CD8-positive, alpha-beta memory T cell (primary cell): ENCODE data around the gene TNIP1. TPM values are rescaled to one million over a fixed set of nuclear protein-coding genes. Genes with fewer than 3 reads are reported as not detected.

ENCODE experiments used
- CTCF ChIA-PET: fragments of 350-600 bp; sonication (Branson Sonifier 250); formaldehyde crosslinking; loops from one replicate; lab custom pipeline; 2021; ENCODE audit warnings: antibody characterized with exemption; lab: Charles Lee
- POLR2A ChIA-PET: fragments of 350-600 bp; sonication (Branson Sonifier 250); formaldehyde crosslinking; loops from one replicate; lab custom pipeline; 2021; ENCODE audit warnings: antibody characterized with exemption; lab: Charles Lee
- DNase-seq, 5 donors: peaks; one replicate each; pipeline versions ENCODE4 v3.0.0 to v3.0.0-alpha.2; 2020 to 2022; ENCODE audit warnings: mixed read lengths in 1 of 5
- H3K27ac ChIP-seq: one replicate; pipeline ENCODE4 v1.7.0; 2013; ENCODE audit warnings: low read depth, mild to moderate bottlenecking, low read length, moderate library complexity
- H3K27me3 ChIP-seq: 2 replicates; pipeline ENCODE4 v1.7.0; 2013; ENCODE audit warnings: low read length, mild to moderate bottlenecking; ENCODE audit not compliant: insufficient read depth, poor library complexity, severe bottlenecking
- H3K36me3 ChIP-seq: 2 replicates; pipeline ENCODE4 v1.7.0; 2013; ENCODE audit warnings: mild to moderate bottlenecking, low read length, moderate library complexity; ENCODE audit not compliant: insufficient read depth
- H3K4me1 ChIP-seq: 2 replicates; pipeline ENCODE4 v1.7.0; 2013; ENCODE audit warnings: mild to moderate bottlenecking, low read length, moderate library complexity; ENCODE audit not compliant: insufficient read depth
- H3K4me3 ChIP-seq: 2 replicates; pipeline ENCODE4 v1.7.0; 2013; ENCODE audit warnings: mild to moderate bottlenecking, low read length
- H3K9me3 ChIP-seq: 2 replicates; pipeline ENCODE4 v1.7.0; 2013; ENCODE audit warnings: mild to moderate bottlenecking, low read length
- H3K27ac Mint-ChIP-seq, 8 donors: one replicate each; pipeline ENCODE4 v1.8.0; 2020 to 2021; ENCODE audit warnings: mixed read lengths in 8 of 8, mild to moderate bottlenecking in 6 of 8, inconsistent platforms in 3 of 8, moderate library complexity in 3 of 8
- H3K27me3 Mint-ChIP-seq, 2 donors: one replicate each; pipeline ENCODE4 v1.8.0; 2020 to 2021; ENCODE audit warnings: mixed read lengths in 2 of 2, mild to moderate bottlenecking in 1 of 2, moderate library complexity in 1 of 2
- H3K36me3 Mint-ChIP-seq, 3 donors: one replicate each; pipeline ENCODE4 v1.8.0; 2020 to 2021; ENCODE audit warnings: mixed read lengths in 3 of 3, inconsistent platforms in 1 of 3, mild to moderate bottlenecking in 1 of 3
- H3K4me1 Mint-ChIP-seq, 3 donors: one replicate each; pipeline ENCODE4 v1.8.0; 2020 to 2021; ENCODE audit warnings: mixed read lengths in 3 of 3, inconsistent platforms in 1 of 3, mild to moderate bottlenecking in 1 of 3
- H3K4me3 Mint-ChIP-seq, 7 donors: one replicate each; pipeline ENCODE4 v1.8.0; 2020 to 2021; ENCODE audit warnings: mixed read lengths in 7 of 7, mild to moderate bottlenecking in 6 of 7, moderate library complexity in 4 of 7, inconsistent platforms in 2 of 7
- H3K9me3 Mint-ChIP-seq, 5 donors: one replicate each; pipeline ENCODE4 v1.8.0; 2020 to 2022; ENCODE audit warnings: mixed read lengths in 5 of 5, mild to moderate bottlenecking in 3 of 5, moderate library complexity in 2 of 5, inconsistent platforms in 1 of 5
- polyA plus RNA-seq: library from polyadenylated mRNA; unstranded; fragments of 300-500 nt; fragmentation: Illumina TruSeq; gene quantifications from one replicate; pipeline ENCODE4 v1.2.3, GENCODE V29; 2021
- total RNA-seq, 2 experiments: library from RNA; stranded (reverse); gene quantifications; one replicate each; pipeline ENCODE4 v1.2.3, GENCODE V29; 2021

Gene TNIP1
- total and polyA plus RNA-seq, 3 experiments from 2014 or later: 62.4 to 213 (median 212) TPM

DNA sequence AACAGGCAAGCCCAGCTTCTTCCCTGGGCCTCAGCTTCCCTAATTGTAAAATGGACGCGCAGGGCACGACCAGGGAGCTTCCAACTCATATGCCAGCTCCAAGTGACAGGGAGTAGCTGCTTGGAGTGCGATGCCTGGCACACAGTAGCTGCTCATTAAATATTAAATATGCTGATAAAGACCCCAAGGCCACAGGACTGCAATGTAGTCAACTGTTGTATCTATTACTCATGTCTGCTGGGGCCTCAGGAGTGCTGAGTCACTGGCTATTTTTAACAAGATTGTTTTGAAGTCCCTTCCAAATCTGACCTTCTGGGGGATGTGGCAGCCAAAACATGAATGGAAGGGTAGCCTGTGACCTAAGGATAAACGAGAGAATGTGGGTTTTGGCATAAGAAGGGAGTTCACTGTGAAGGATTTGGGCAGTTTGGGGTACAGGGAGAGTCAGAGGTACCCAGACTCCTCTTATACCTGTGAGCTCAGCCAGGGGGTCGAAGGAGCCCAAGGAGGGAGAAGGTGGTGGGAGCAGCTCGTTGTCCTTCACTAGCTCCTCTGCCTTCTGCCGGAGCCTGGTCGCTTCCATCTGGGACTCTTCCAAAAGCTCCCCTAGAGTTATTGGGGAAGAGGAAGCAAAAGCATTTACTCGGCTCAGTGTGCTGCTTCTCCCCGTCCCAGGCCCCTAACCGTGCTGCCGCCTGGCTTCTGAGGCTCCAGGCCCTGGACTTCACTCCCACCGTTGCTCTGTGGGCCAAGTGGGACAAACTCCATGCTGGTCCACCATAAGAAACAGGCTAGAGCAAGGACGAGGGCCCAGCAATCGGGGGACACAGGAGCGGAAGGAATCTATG is 17.5 kb downstream of the TNIP1 start:
- no peak for DNase-seq
- H3K27ac ChIP-seq: peak overlapping the region; percentile 10
- POLR2A ChIA-PET: no interaction called here
- Mint-ChIP-seq H3K4me1 (peaks cover 36 to 78% (median 45%) of the 10 kb centered on the region in 3 donors), H3K36me3 (peaks cover 0 to 98% (median 6%) of the 10 kb centered on the region in 3 donors), H3K27me3 (no peaks in the 10 kb centered on the region), H3K4me3 (no peak overlapping the region), H3K9me3 (peaks cover 0 to 4% (median 0%) of the 10 kb centered on the region in 5 donors), H3K27ac (peak overlapping the region in 7 of 8 donors; percentile 17 to 83 (median 54))
- CTCF ChIA-PET: interaction anchor here (0.9 to 1.1 kb wide), 4 partner anchors 11 to 51 kb away, joined by 3 to 6 read pairs (median 4); no protein-coding TSS in a partner anchor
- H3K4me1 ChIP-seq: peaks cover 33% of the 10 kb centered on the region
- H3K4me3 ChIP-seq: no peak overlapping the region
- no peaks in the 10 kb centered on the region for H3K9me3 ChIP-seq
- H3K27me3 ChIP-seq: no peaks in the 10 kb centered on the region
- H3K36me3 ChIP-seq: peaks cover 60% of the 10 kb centered on the region

DNA sequence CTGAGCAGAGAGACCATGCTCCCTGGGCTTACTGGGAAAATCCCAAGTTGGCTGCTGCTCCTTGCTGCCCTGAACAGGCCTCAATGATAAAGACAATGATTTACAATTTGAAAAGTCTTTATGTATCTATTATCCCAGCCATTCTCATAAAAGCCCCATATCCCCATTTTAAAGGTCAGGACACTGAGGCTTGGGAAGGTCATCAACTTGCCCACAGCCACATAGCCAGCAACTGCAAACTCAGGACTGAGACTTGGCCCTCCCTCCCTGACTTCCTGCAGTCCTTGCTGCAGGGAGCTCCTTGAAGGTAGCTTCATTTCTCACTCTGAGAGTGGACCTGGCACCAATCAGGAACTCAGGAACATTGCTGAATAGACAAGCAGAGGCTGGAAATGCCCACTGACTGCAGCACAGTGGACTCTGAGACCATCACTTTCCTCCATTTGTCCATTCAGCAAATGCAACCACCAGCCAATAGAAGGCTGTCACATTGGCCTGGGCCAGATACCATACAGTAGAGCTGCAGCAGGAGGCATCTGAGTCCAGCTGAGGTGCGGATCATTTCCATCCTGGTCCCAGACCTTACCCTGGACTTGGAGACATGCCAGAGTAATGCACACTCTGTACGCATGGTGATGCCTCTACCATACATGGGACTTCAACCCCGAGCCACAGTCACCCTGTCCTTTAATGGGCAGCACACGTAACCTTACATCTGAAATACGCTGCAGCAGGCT is 18.3 kb downstream of the TNIP1 start:
- Histone ChIP-seq H3K27me3 (no peaks in the 10 kb centered on the region), H3K4me3 (no peak overlapping the region), H3K27ac (no peak overlapping the region), H3K4me1 (peaks cover 25% of the 10 kb centered on the region), H3K9me3 (no peaks in the 10 kb centered on the region), H3K36me3 (peaks cover 65% of the 10 kb centered on the region)
- H3K27ac Mint-ChIP-seq: peak overlapping the region in 3 of 8 donors; percentile 17 to 42 (median 21)
- DNase-seq: no peak
- POLR2A ChIA-PET: no interaction called here
- H3K4me1 Mint-ChIP-seq: peaks cover 30 to 70% (median 37%) of the 10 kb centered on the region in 3 donors
- H3K9me3 Mint-ChIP-seq: peaks cover 0 to 4% (median 0%) of the 10 kb centered on the region in 5 donors
- H3K36me3 Mint-ChIP-seq: peaks cover 0 to 99% (median 6%) of the 10 kb centered on the region in 3 donors
- CTCF ChIA-PET: interaction anchor here (0.8 to 1.1 kb wide), 4 partner anchors 11 to 52 kb away, joined by 3 to 6 read pairs (median 4); no protein-coding TSS in a partner anchor
- no peak overlapping the region for H3K4me3 Mint-ChIP-seq
- H3K27me3 Mint-ChIP-seq: no peaks in the 10 kb centered on the region

DNA sequence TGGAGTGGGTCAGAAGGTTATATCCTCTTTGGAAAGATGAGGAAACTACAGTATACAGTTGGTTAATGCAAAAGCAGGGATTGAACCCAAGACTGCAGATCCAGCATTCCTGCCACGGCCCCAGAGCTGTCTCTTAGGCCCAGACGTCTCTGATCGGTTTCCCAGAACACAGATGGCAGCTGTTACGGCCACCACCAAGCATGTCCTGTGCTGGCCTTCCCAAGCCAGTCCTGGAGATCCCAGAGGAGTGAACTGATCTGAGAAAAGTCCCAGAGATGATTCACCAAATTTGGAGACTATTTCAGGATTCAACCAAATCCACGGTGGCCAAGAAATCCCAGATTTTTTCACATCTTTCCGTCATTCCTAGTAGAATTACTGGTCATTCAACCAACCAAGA is 20.1 kb downstream of the TNIP1 start:
- H3K36me3 ChIP-seq: peaks cover 63% of the 10 kb centered on the region
- CTCF ChIA-PET: interaction anchor here (0.8 to 2.1 kb wide), 3 partner anchors 13 to 54 kb away, joined by 3 to 11 read pairs (median 5); no protein-coding TSS in a partner anchor
- H3K9me3 ChIP-seq: no peaks in the 10 kb centered on the region
- Mint-ChIP-seq H3K4me3 (no peak overlapping the region), H3K9me3 (peaks cover 0 to 4% (median 0%) of the 10 kb centered on the region in 5 donors), H3K36me3 (peaks cover 0 to 99% (median 8%) of the 10 kb centered on the region in 3 donors), H3K27ac (peak overlapping the region in 7 of 8 donors; percentile 35 to 94 (median 50)), H3K27me3 (no peaks in the 10 kb centered on the region), H3K4me1 (peaks cover 18 to 57% (median 18%) of the 10 kb centered on the region in 3 donors)
- no peaks in the 10 kb centered on the region for H3K27me3 ChIP-seq
- no peak overlapping the region for H3K27ac ChIP-seq
- POLR2A ChIA-PET: no interaction called here
- H3K4me1 ChIP-seq: peaks cover 8% of the 10 kb centered on the region
- DNase-seq: no peak
- H3K4me3 ChIP-seq: no peak overlapping the region

DNA sequence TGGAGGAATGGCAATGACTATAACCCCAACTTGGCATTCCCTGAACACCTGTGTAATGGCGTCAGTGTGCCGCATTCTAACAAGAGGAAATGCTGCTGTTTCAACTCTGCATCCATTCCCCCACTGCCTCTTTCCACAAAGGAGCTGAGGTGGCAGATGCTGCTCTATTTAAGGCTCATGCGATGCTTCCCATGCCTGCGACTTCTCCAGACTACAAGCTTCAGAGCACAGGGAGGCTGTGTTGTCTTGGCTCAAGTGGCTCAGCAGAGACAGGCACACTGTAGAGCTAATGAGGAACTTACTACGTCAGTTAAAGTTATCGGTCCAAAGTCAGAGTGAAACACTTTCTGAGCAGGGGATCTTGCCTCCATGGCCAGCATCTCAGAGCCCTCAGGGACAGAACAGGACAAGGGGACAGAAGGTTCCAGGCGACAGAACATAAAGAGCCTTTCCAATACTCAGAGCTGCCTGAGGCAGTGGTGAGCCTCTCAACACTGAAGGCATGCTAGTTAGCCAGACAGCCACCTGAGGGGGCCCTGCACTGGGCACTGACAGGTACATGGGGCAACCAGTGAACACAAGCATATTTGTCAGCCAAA is 21.8 kb downstream of the TNIP1 start:
- ChIA-PET CTCF (interaction anchor here (1.8 to 14.1 kb wide), 3 partner anchors 11 to 106 kb away, joined by 5 to 267 read pairs (median 5); no protein-coding TSS in a partner anchor), POLR2A (no interaction called here)
- Histone ChIP-seq H3K27me3 (no peaks in the 10 kb centered on the region), H3K4me1 (peaks cover 8% of the 10 kb centered on the region), H3K27ac (no peak overlapping the region), H3K9me3 (no peaks in the 10 kb centered on the region), H3K4me3 (no peak overlapping the region), H3K36me3 (peaks cover 72% of the 10 kb centered on the region)
- Mint-ChIP-seq H3K9me3 (peaks cover 0 to 4% (median 0%) of the 10 kb centered on the region in 5 donors), H3K27ac (peak overlapping the region; percentile 10 to 95 (median 81)), H3K27me3 (no peaks in the 10 kb centered on the region), H3K4me1 (peaks cover 11 to 44% (median 17%) of the 10 kb centered on the region in 3 donors), H3K4me3 (peak overlapping the region in 2 of 7 donors; percentile 11 to 88), H3K36me3 (peaks cover 0 to 99% (median 11%) of the 10 kb centered on the region in 3 donors)
- DNase-seq: no peak

DNA sequence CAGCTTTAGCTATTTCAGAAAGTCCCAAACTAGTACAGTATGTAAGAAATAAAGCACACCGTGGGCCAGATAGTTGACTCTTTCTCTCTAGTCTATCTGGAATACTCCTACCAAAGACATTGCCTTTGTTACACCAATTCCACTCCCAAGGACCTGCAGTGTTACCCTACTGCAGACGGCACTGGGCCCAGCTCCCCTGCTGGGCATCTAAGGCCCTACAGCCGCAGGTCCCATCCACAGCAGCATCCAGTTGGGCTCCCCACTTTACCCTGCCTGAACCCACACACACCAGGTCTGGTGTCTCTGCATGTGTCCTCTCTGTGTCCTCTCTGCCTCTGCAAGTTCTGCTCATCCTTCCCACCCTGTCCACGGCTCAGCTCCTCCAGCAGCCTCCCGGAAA is 22.5 kb downstream of the TNIP1 start:
- Histone ChIP-seq H3K27ac (no peak overlapping the region), H3K4me1 (peaks cover 8% of the 10 kb centered on the region), H3K27me3 (no peaks in the 10 kb centered on the region), H3K4me3 (no peak overlapping the region), H3K36me3 (peaks cover 76% of the 10 kb centered on the region), H3K9me3 (no peaks in the 10 kb centered on the region)
- ChIA-PET CTCF (interaction anchor here (1.8 to 14.1 kb wide), 2 partner anchors 60 to 107 kb away, joined by 5 to 267 read pairs; no protein-coding TSS in a partner anchor), POLR2A (no interaction called here)
- DNase-seq: no peak
- peaks cover 0 to 4% (median 0%) of the 10 kb centered on the region in 5 donors for H3K9me3 Mint-ChIP-seq
- no peak overlapping the region for H3K4me3 Mint-ChIP-seq
- H3K36me3 Mint-ChIP-seq: peaks cover 0 to 98% (median 11%) of the 10 kb centered on the region in 3 donors
- H3K27ac Mint-ChIP-seq: peak overlapping the region in 2 of 8 donors; percentile 58 to 94
- no peaks in the 10 kb centered on the region for H3K27me3 Mint-ChIP-seq
- peaks cover 14 to 45% (median 16%) of the 10 kb centered on the region in 3 donors for H3K4me1 Mint-ChIP-seq

DNA sequence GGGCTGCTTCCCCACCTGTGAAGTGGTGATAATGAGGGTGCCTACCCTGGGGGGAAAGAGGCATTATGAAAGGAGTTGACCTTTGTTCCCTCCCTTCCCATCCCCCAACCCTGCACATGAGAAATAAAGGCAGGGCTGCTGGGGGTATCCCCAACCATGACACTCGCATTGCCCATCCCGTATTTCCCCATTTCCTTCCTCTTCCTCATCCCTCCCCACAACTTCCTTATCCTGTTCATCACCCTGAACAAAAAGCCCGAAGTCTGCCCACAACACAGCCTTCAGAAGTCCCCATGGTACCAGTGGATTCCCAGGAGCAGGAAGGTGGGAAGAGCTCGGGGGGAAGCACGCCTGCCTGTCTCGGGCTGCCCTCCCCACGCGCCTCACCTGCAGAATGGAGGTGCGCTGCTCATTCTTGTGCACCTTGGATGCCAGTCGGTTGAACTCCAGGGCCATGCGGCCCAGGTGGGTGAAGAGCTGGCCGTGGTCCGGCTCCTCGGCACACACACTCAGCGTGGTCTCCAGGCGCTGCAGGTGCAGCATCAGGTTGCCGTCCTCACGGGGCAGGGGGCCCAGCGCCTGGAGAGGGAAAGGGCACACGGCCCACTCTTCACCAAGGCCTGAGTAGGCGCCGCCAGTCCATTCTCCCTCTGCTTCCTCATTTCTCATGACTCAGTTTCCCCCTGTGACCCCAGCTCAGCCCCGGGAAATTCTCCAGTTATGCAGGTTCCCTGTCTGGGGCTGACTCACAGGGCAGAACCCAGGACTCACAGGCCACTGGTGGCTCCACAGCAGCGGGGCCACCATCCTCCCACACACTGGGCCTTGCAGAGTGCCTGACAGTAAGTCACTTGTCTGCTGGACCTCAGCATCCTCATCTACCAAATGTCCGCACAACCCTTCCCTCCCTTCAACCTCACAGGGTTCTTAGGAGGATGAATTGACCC is 24.2 kb downstream of the TNIP1 start:
- CTCF ChIA-PET: interaction anchor here (1.1 to 14.1 kb wide), 2 partner anchors 34 to 61 kb away, joined by 3 to 267 read pairs; no protein-coding TSS in a partner anchor
- Mint-ChIP-seq H3K27me3 (no peaks in the 10 kb centered on the region), H3K4me1 (peaks cover 15 to 37% (median 21%) of the 10 kb centered on the region in 3 donors), H3K36me3 (peaks cover 0 to 96% (median 16%) of the 10 kb centered on the region in 3 donors), H3K4me3 (no peak overlapping the region), H3K27ac (peak overlapping the region in 4 of 8 donors; percentile 5 to 68 (median 31)), H3K9me3 (peaks cover 0 to 4% (median 0%) of the 10 kb centered on the region in 5 donors)
- Histone ChIP-seq H3K4me3 (no peak overlapping the region), H3K36me3 (peaks cover 65% of the 10 kb centered on the region), H3K9me3 (no peaks in the 10 kb centered on the region), H3K27me3 (no peaks in the 10 kb centered on the region), H3K27ac (no peak overlapping the region), H3K4me1 (peaks cover 8% of the 10 kb centered on the region)
- no peak for DNase-seq
- POLR2A ChIA-PET: no interaction called here
